Mesenchymal stem cell (in vitro differentiated cells and primary cell): ENCODE measurements around the gene GADD45B.

ENCODE experiments used
- DNase-seq: peaks from one replicate; pipeline ENCODE4 v3.0.0-alpha.2; 2013
- H2AFZ ChIP-seq: one replicate; pipeline ENCODE4 v1.6.1; 2013; ENCODE audit warnings: low read depth, mild to moderate bottlenecking, control low read depth, inconsistent platforms, low read length, moderate library complexity
- H2AK5ac ChIP-seq: 2 replicates; pipeline ENCODE4 v1.6.1; 2013; ENCODE audit warnings: low read length, moderate library complexity, mild to moderate bottlenecking, inconsistent platforms; ENCODE audit not compliant: severe bottlenecking
- H2BK120ac ChIP-seq: one replicate; pipeline ENCODE4 v1.6.1; 2013; ENCODE audit warnings: low read depth, mild to moderate bottlenecking, inconsistent platforms, low read length, moderate library complexity
- H2BK12ac ChIP-seq, 2 experiments: one replicate each; pipeline ENCODE4 v1.6.1; 2013; ENCODE audit warnings: inconsistent platforms in 2 of 2, low read length in 2 of 2, mild to moderate bottlenecking in 2 of 2, moderate library complexity in 2 of 2, control low read depth in 1 of 2
- H2BK15ac ChIP-seq: one replicate; pipeline ENCODE4 v1.6.1; 2013; ENCODE audit warnings: mild to moderate bottlenecking, low read depth, inconsistent platforms; ENCODE audit not compliant: poor library complexity, severe bottlenecking
- H2BK5ac ChIP-seq: 2 replicates; pipeline ENCODE4 v1.6.1; 2013; ENCODE audit warnings: low read depth, mild to moderate bottlenecking, low read length, control low read depth, inconsistent platforms; ENCODE audit not compliant: poor library complexity, severe bottlenecking
- H3K14ac ChIP-seq, 2 experiments: one replicate each; pipeline ENCODE4 v1.6.1; 2013; ENCODE audit warnings: inconsistent platforms in 2 of 2, low read length in 2 of 2, control low read depth in 1 of 2, mild to moderate bottlenecking in 1 of 2, moderate library complexity in 1 of 2
- H3K18ac ChIP-seq, 2 experiments: one replicate each; pipeline ENCODE4 v1.6.1; 2013; ENCODE audit warnings: inconsistent platforms in 2 of 2, low read length in 2 of 2, control low read depth in 1 of 2, low read depth in 1 of 2, mild to moderate bottlenecking in 1 of 2
- H3K23ac ChIP-seq, 2 experiments: one replicate each; pipeline ENCODE4 v1.6.1; 2013; ENCODE audit warnings: inconsistent platforms in 2 of 2, low read length in 2 of 2, mild to moderate bottlenecking in 2 of 2, moderate library complexity in 2 of 2, control low read depth in 1 of 2
- H3K27ac ChIP-seq: 2 replicates; pipeline ENCODE4 v1.5.1; 2013; ENCODE audit warnings: mild to moderate bottlenecking, moderate library complexity, low read length, control low read depth, inconsistent platforms; ENCODE audit not compliant: poor library complexity, severe bottlenecking
- H3K27me3 ChIP-seq, 2 experiments: 2 replicates each; pipeline versions ENCODE4 v1.6.1 to v1.7.0; 2013; ENCODE audit warnings: low read length in 2 of 2, mild to moderate bottlenecking in 2 of 2, moderate library complexity in 2 of 2, control low read depth in 1 of 2, inconsistent platforms in 1 of 2; ENCODE audit not compliant: control insufficient read depth in 1 of 2, insufficient read depth in 1 of 2
- H3K36me3 ChIP-seq, 2 experiments: 2 replicates each; pipeline versions ENCODE4 v1.6.1 to v1.7.0; 2013; ENCODE audit warnings: low read length in 2 of 2, control low read depth in 1 of 2, inconsistent platforms in 1 of 2, low read depth in 1 of 2, mild to moderate bottlenecking in 1 of 2; ENCODE audit not compliant: insufficient read depth in 2 of 2, control insufficient read depth in 1 of 2
- H3K4ac ChIP-seq, 2 experiments: one replicate each; pipeline ENCODE4 v1.6.1; 2013; ENCODE audit warnings: inconsistent platforms in 2 of 2, low read length in 2 of 2, mild to moderate bottlenecking in 2 of 2, moderate library complexity in 2 of 2, control low read depth in 1 of 2, low read depth in 1 of 2
- H3K4me1 ChIP-seq: 2 replicates; pipeline ENCODE4 v1.6.1; 2013; ENCODE audit warnings: low read depth, low read length, control low read depth; ENCODE audit not compliant: control insufficient read depth, insufficient read depth
- H3K4me2 ChIP-seq: 2 replicates; pipeline ENCODE4 v1.6.1; 2013; ENCODE audit warnings: low read length, mild to moderate bottlenecking, inconsistent platforms; ENCODE audit not compliant: poor library complexity, severe bottlenecking
- H3K4me3 ChIP-seq, 2 experiments: 2 replicates each; pipeline versions ENCODE4 v1.5.1 to v1.7.0; 2013; ENCODE audit warnings: low read length in 2 of 2, mild to moderate bottlenecking in 2 of 2, control low read depth in 1 of 2, low read depth in 1 of 2; ENCODE audit not compliant: insufficient read depth in 1 of 2
- H3K79me1 ChIP-seq: replicated peaks from 2 replicates; pipeline ENCODE4 v1.6.1; 2013; ENCODE audit warnings: mild to moderate bottlenecking, control low read depth, low read length, inconsistent platforms; ENCODE audit not compliant: poor library complexity, severe bottlenecking
- H3K9ac ChIP-seq: 2 replicates; pipeline ENCODE4 v1.7.0; 2013; ENCODE audit warnings: mild to moderate bottlenecking, low read length, moderate library complexity
- H3K9me3 ChIP-seq: 2 replicates; pipeline ENCODE4 v1.7.0; 2013; ENCODE audit warnings: mild to moderate bottlenecking, low read length; ENCODE audit not compliant: control insufficient read depth
- H4K8ac ChIP-seq: one replicate; pipeline ENCODE4 v1.6.1; 2013; ENCODE audit warnings: inconsistent platforms, mild to moderate bottlenecking, low read length, moderate library complexity
- H4K91ac ChIP-seq: one replicate; pipeline ENCODE4 v1.6.1; 2013; ENCODE audit warnings: mild to moderate bottlenecking, low read length, inconsistent platforms
- WGBS: methylation state at CpG from one replicate; pipeline ENCODE4 v1.1.7; 2013; ENCODE audit warnings: mixed read lengths; 5-methylcytosine and 5-hydroxymethylcytosine counted together

Gene GADD45B

GRCh38 chr19:2451741-2452140 lies 24.2 kb upstream of the GADD45B start:
- no peak overlapping the region for H3K23ac ChIP-seq
- peaks cover 26% of the 10 kb centered on the region for H3K4me1 ChIP-seq
- no peak overlapping the region for H3K14ac ChIP-seq
- peaks cover 9% of the 10 kb centered on the region for H3K79me1 ChIP-seq
- H3K4ac ChIP-seq, result no peak overlapping the region
- no peak overlapping the region for H2AK5ac ChIP-seq
- H3K27ac ChIP-seq, result no peak overlapping the region
- H3K9me3 ChIP-seq, result no peaks in the 10 kb centered on the region
- no peak overlapping the region for H3K4me2 ChIP-seq
- H2BK120ac ChIP-seq, result no peak overlapping the region
- no peak overlapping the region for H2AFZ ChIP-seq
- no peak overlapping the region for H3K9ac ChIP-seq
- H4K91ac ChIP-seq, result no peak overlapping the region
- no peak overlapping the region for H3K18ac ChIP-seq
- H4K8ac ChIP-seq, result no peak overlapping the region
- peaks cover 3 to 47% of the 10 kb centered on the region in 2 experiments for H3K36me3 ChIP-seq
- H2BK15ac ChIP-seq, result no peak overlapping the region
- no peaks in the 10 kb centered on the region for H3K27me3 ChIP-seq
- no peak overlapping the region for H3K4me3 ChIP-seq
- H2BK12ac ChIP-seq, result no peak overlapping the region
- WGBS, result 99% methylated on average over 18 of the region's 18 CpGs
- no peak for DNase-seq
- no peak overlapping the region for H2BK5ac ChIP-seq

- Histone ChIP-seq H2AFZ (no peak overlapping the region), H3K4me3 (no peak overlapping the region), H3K9ac (no peak overlapping the region), H2BK15ac (no peak overlapping the region), H2AK5ac (no peak overlapping the region), H3K4me1 (peaks cover 30% of the 10 kb centered on the region), H3K4me2 (no peak overlapping the region), H2BK120ac (no peak overlapping the region), H3K23ac (peak overlapping the region in 1 of 2 experiments; percentile 43), H3K9me3 (no peaks in the 10 kb centered on the region), H4K91ac (no peak overlapping the region), H3K27ac (no peak overlapping the region), H3K79me1 (peaks cover 7% of the 10 kb centered on the region), H3K4ac (no peak overlapping the region), H3K18ac (no peak overlapping the region), H3K27me3 (no peaks in the 10 kb centered on the region), H4K8ac (no peak overlapping the region), H2BK12ac (peak overlapping the region in 1 of 2 experiments; percentile 47), H2BK5ac (no peak overlapping the region), H3K14ac (no peak overlapping the region), H3K36me3 (peaks cover 3 to 34% of the 10 kb centered on the region in 2 experiments)
- 97% methylated on average over 19 of the region's 19 CpGs for WGBS
- no peak for DNase-seq
Measured at GRCh38 chr19:2453431-2454025, 22.4 kb upstream of the GADD45B start.

- H3K18ac ChIP-seq, result no peak overlapping the region
- H3K4me1 ChIP-seq, result peaks cover 30% of the 10 kb centered on the region
- no peaks in the 10 kb centered on the region for H3K9me3 ChIP-seq
- H3K27ac ChIP-seq, result no peak overlapping the region
- H4K8ac ChIP-seq, result no peak overlapping the region
- no peak overlapping the region for H3K23ac ChIP-seq
- H2BK15ac ChIP-seq, result no peak overlapping the region
- WGBS, result 95% methylated on average over 14 of the region's 19 CpGs
- no peak overlapping the region for H3K14ac ChIP-seq
- no peak overlapping the region for H3K9ac ChIP-seq
- H4K91ac ChIP-seq, result no peak overlapping the region
- H3K79me1 ChIP-seq, result peaks cover 7% of the 10 kb centered on the region
- H2BK5ac ChIP-seq, result no peak overlapping the region
- peak overlapping the region in 1 of 2 experiments; percentile 22 for H3K4ac ChIP-seq
- no peak for DNase-seq
- no peak overlapping the region for H2AK5ac ChIP-seq
- H3K36me3 ChIP-seq, result peaks cover 3 to 31% of the 10 kb centered on the region in 2 experiments
- H2BK12ac ChIP-seq, result no peak overlapping the region
- no peak overlapping the region for H2AFZ ChIP-seq
- no peak overlapping the region for H3K4me2 ChIP-seq
- H2BK120ac ChIP-seq, result no peak overlapping the region
- no peaks in the 10 kb centered on the region for H3K27me3 ChIP-seq
- H3K4me3 ChIP-seq, result no peak overlapping the region
Measured at GRCh38 chr19:2454199-2454961, 21.5 kb upstream of the GADD45B start.
